Colonic mucosa (tissue), 4 donors: ENCODE measurements around the gene CERCAM. TPM values are rescaled to one million over a fixed set of nuclear protein-coding genes. Genes with fewer than 3 reads are reported as not detected.
"Not testable (repeated sequence)": the region's sequence is repeated elsewhere in the genome, so short reads cannot be mapped to it uniquely, and the experiment has no call there.

Experiments used
- DNase-seq: peaks from one replicate; pipeline ENCODE4 v3.0.0-alpha.2; 2020
- H3K27ac ChIP-seq: fragments of 200-600 bp; one replicate; pipeline ENCODE4 v1.8.0; 2021
- H3K27me3 ChIP-seq: fragments of 200-600 bp; one replicate; pipeline ENCODE4 v1.8.0; 2021
- H3K36me3 ChIP-seq: fragments of 200-600 bp; one replicate; pipeline ENCODE4 v1.8.0; 2021
- H3K4me1 ChIP-seq: fragments of 200-600 bp; one replicate; pipeline ENCODE4 v1.8.0; 2021; ENCODE audit warnings: mild to moderate bottlenecking
- H3K4me3 ChIP-seq: fragments of 200-600 bp; one replicate; pipeline ENCODE4 v1.8.0; 2021
- H3K9ac ChIP-seq, 2 donors: one replicate each; pipeline ENCODE4 v1.7.0; 2013; ENCODE audit warnings: control low read depth in 2 of 2, low read depth in 2 of 2, low read length in 2 of 2
- H3K9me3 ChIP-seq: fragments of 200-600 bp; one replicate; pipeline ENCODE4 v1.8.0; 2021
- intact Hi-C: fragments of 100-400 bp; cut with DNase I; formaldehyde crosslinking; loops from one replicate; pipeline ENCODE4 v1.14.1; 2022
- total RNA-seq, 2 donors: library from RNA; stranded (reverse); fragmentation: NEBNext Ultra II Directional in 1 of 2; extraction: Animal tissue kit (Norgen Biotek cat#: 25700) in 1 of 2; gene quantifications; one replicate each; pipeline ENCODE4 v1.2.1, GENCODE V29; 2021
- TF ChIP-seq, protein P1 (sequence below): fragments of 200-600 bp; IDR thresholded peaks from one replicate; pipeline ENCODE4 v1.8.0; 2022; ENCODE audit warnings: antibody characterized with exemption, mild to moderate bottlenecking
- donor health status: healthy.
- donor health status: DM: no; HTN: no; CAD: no.
- donor health status: DM: no; HTN: no; CAD: no.

CERCAM gene
- total RNA-seq, 2 donors from 2014 or later: 4.9 to 9.3 TPM

DNA sequence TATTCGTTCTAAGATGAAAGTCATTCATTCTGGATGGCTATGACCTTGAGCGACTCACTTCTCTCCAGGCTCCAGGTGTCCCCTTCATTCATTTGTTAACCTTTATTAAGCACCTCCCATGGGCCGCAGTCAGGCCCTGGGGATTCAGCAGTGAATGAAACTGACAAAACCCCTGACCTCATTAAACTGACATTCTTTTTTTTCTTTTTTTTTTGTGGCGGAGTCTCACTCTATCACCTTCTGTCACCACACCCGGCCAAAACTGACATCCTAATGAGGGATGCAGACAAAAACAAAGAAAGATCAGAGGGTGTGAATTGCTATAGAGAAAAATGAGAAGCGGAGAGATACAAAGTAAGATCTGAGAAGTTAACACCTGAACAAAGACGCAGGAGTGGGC is 18.6 kb downstream of the CERCAM start:
- Histone ChIP-seq H3K9me3 (no peaks in the 10 kb centered on the region), H3K4me3 (no peak overlapping the region), H3K27ac (no peak overlapping the region), H3K27me3 (no peaks in the 10 kb centered on the region), H3K4me1 (no peaks in the 10 kb centered on the region), H3K9ac (no peak overlapping the region), H3K36me3 (no peaks in the 10 kb centered on the region)
- intact Hi-C loops: no loop called here
- DNase-seq: no peak
- TF ChIP-seq, protein P1, sequence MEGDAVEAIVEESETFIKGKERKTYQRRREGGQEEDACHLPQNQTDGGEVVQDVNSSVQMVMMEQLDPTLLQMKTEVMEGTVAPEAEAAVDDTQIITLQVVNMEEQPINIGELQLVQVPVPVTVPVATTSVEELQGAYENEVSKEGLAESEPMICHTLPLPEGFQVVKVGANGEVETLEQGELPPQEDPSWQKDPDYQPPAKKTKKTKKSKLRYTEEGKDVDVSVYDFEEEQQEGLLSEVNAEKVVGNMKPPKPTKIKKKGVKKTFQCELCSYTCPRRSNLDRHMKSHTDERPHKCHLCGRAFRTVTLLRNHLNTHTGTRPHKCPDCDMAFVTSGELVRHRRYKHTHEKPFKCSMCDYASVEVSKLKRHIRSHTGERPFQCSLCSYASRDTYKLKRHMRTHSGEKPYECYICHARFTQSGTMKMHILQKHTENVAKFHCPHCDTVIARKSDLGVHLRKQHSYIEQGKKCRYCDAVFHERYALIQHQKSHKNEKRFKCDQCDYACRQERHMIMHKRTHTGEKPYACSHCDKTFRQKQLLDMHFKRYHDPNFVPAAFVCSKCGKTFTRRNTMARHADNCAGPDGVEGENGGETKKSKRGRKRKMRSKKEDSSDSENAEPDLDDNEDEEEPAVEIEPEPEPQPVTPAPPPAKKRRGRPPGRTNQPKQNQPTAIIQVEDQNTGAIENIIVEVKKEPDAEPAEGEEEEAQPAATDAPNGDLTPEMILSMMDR: no peak

GRCh38 chr9:128442150-128442549 is 21.5 kb downstream of the CERCAM start:
- no peak overlapping the region for H3K4me3 ChIP-seq

GRCh38 chr9:128446505-128446904 is 25.8 kb downstream of the CERCAM start:
- H3K27me3 ChIP-seq, DNase-seq, H3K9ac ChIP-seq, H3K27ac ChIP-seq, H3K36me3 ChIP-seq, H3K4me1 ChIP-seq, H3K4me3 ChIP-seq, intact Hi-C loops, H3K9me3 ChIP-seq: not testable (repeated sequence)

More at GRCh38 chr9:128442150-128442549, 21.5 kb downstream of the CERCAM start:
- DNase-seq: no peak
- H3K36me3 ChIP-seq: no peaks in the 10 kb centered on the region
- intact Hi-C loops: no loop called here
- H3K9me3 ChIP-seq: no peaks in the 10 kb centered on the region
- no peaks in the 10 kb centered on the region for H3K4me1 ChIP-seq
- no peak overlapping the region for H3K9ac ChIP-seq
- H3K27me3 ChIP-seq: no peaks in the 10 kb centered on the region
- H3K27ac ChIP-seq: no peak overlapping the region
- TF ChIP-seq, protein P1: no peak

DNA sequence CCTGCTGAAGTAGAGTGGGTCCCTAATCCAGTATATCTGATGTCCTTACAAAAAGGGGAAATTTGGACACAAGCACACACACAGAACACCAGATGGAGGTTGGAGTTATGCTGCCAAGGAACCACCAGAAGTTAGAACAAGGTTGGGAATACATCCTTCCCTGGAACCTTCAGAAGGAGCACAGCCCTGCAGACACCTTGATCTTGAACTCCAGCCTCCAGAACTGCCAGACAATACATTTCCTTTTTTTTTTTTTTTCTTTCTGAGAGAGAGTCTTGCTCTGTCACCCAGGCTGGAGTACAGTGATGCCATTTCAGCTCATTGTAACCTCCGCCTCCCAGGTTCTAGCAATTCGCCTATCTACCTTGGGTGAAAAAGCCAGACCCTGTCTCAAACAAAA is 28.1 kb downstream of the CERCAM start:
- Histone ChIP-seq H3K4me1 (no peaks in the 10 kb centered on the region), H3K27ac (no peak overlapping the region), H3K36me3 (no peaks in the 10 kb centered on the region), H3K9ac (no peak overlapping the region), H3K27me3 (no peaks in the 10 kb centered on the region), H3K4me3 (no peak overlapping the region), H3K9me3 (no peaks in the 10 kb centered on the region)
- intact Hi-C loops: no loop called here
- TF ChIP-seq, protein P1: no peak
- no peak for DNase-seq

- Histone ChIP-seq H3K9ac (no peak overlapping the region), H3K27me3 (no peaks in the 10 kb centered on the region), H3K4me3 (no peak overlapping the region), H3K36me3 (no peaks in the 10 kb centered on the region), H3K4me1 (no peaks in the 10 kb centered on the region), H3K9me3 (no peaks in the 10 kb centered on the region), H3K27ac (no peak overlapping the region)
- intact Hi-C loops: no loop called here
- no peak for DNase-seq
- TF ChIP-seq, protein P1: no peak
These were observed 34.3 kb downstream of the CERCAM start for GRCh38 chr9:128454991-128455390.

DNA sequence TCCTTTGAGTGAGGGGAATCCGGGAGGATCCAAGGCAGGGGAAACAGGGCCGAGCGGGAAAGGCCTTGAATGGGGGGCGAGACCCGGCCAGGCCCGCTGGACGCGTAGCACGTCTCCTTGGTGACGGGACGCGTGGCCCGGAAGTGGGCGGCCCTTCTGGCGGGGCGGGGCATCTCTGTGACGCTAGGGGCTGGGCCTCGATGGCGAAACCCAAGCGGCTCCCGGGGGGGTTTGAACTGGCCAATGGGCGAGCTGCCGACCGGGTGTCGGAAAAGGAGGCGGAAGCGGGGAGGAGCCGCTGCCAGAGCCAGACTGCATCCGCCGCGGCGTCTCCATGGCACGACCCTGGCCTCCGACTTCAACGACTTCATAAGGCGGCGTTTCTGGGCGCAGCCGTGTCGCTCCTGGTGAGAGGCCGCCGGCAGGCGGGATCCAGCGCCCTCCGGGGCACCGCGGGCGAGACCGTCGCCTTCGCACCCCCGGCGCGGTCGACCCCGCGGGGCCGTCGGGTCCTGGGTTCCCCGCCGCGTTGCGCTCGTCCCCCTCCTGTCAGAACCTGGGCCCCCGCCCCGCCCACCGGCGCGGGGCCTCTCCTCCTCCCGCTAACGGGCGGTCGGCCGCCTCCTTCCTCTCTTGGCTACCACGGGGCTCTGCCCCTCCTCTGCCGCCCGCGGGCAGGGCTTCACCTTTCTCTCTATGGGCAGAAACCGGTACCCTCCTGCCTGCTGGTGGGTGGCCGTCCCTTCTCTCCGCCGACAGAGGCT is 35.4 kb downstream of the CERCAM start, which contains the start of gene ODF2:
Gene ODF2, plus strand, starts transcription at position 158 of the 764 bp plus-strand sequence. Its CDS starts 86 bp downstream, at position 244.
- H3K4me1 ChIP-seq: no peaks in the 10 kb centered on the region
- TF ChIP-seq, protein P1: no peak
- peak; percentile 99 for DNase-seq
- H3K9me3 ChIP-seq: no peaks in the 10 kb centered on the region
- peak within 1 kb of the TSS; percentile 79 to 87 for H3K9ac ChIP-seq
- no peaks in the 10 kb centered on the region for H3K27me3 ChIP-seq
- H3K36me3 ChIP-seq: no peaks in the 10 kb centered on the region
- H3K4me3 ChIP-seq: peak within 1 kb of the TSS; percentile 90
- H3K27ac ChIP-seq: peak within 1 kb of the TSS; percentile 72
- intact Hi-C loops: no loop called here
